ENCODE measurements around the gene LAMA2.

LAMA2 gene

GRCh38 chr6:129342796-129343195, 459.9 kb downstream of the LAMA2 start:
- H3K9me3 ChIP-seq (replicated peaks; ENCODE audit: insufficient read depth, low read length): no peaks in the 10 kb centered on the region
- no peak overlapping the region for H3K4me2 ChIP-seq (ENCODE audit: low read depth, low read length)
- no peaks in the 10 kb centered on the region for H3F3A ChIP-seq (ENCODE audit: insufficient read depth, low read length)
- no peaks in the 10 kb centered on the region for H3K36me3 ChIP-seq (replicated peaks; ENCODE audit: insufficient read depth, low read length)
- no peaks in the 10 kb centered on the region for H3K9me2 ChIP-seq (replicated peaks; ENCODE audit: insufficient read depth, low read length)
- H3K27me3 ChIP-seq (replicated peaks; ENCODE audit: insufficient read depth, low read length): no peaks in the 10 kb centered on the region
- no peak overlapping the region for H2AFZ ChIP-seq (ENCODE audit: low read length)
- H3K9ac ChIP-seq (ENCODE audit: low read length): no peak overlapping the region
- no peaks in the 10 kb centered on the region for H4K20me1 ChIP-seq (ENCODE audit: insufficient read depth, low read length)
- TF ChIP-seq CTCF (IDR thresholded peaks at IDR 0.05; ENCODE audit: low read length) (no peak), EZH2phosphoT487 (IDR thresholded peaks at IDR 0.05; ENCODE audit: low read length) (no peak), EZH2 (optimal IDR thresholded peaks at IDR 0.05; ENCODE audit: low read depth, low read length) (no peak)
- H3K4me1 ChIP-seq (ENCODE audit: low read length): no peaks in the 10 kb centered on the region
- DNase-seq: no peak
- H3K4me3 ChIP-seq (ENCODE audit: low read length): no peak overlapping the region
- no peaks in the 10 kb centered on the region for H3K79me2 ChIP-seq (ENCODE audit: low read length)
- no peak overlapping the region for H3K27ac ChIP-seq (ENCODE audit: low read length)

GRCh38 chr6:129344379-129344778, 461.4 kb downstream of the LAMA2 start:
- Histone ChIP-seq H3K79me2 (ENCODE audit: low read length) (no peaks in the 10 kb centered on the region), H2AFZ (ENCODE audit: low read length) (no peak overlapping the region)

GRCh38 chr6:129345890-129346289, 463.0 kb downstream of the LAMA2 start:
- H3K27me3 ChIP-seq (replicated peaks; ENCODE audit: insufficient read depth, low read length): no peaks in the 10 kb centered on the region
- H3K9me3 ChIP-seq (replicated peaks; ENCODE audit: insufficient read depth, low read length): no peaks in the 10 kb centered on the region
- TF ChIP-seq EZH2 (optimal IDR thresholded peaks at IDR 0.05; ENCODE audit: low read depth, low read length) (no peak), CTCF (IDR thresholded peaks at IDR 0.05; ENCODE audit: low read length) (no peak), EZH2phosphoT487 (IDR thresholded peaks at IDR 0.05; ENCODE audit: low read length) (no peak)
- DNase-seq: no peak
- no peaks in the 10 kb centered on the region for H3K36me3 ChIP-seq (replicated peaks; ENCODE audit: insufficient read depth, low read length)
- H3K4me2 ChIP-seq (ENCODE audit: low read depth, low read length): no peak overlapping the region
- no peaks in the 10 kb centered on the region for H4K20me1 ChIP-seq (ENCODE audit: insufficient read depth, low read length)
- H3K9ac ChIP-seq (ENCODE audit: low read length): no peak overlapping the region
- H3K79me2 ChIP-seq (ENCODE audit: low read length): no peaks in the 10 kb centered on the region
- no peaks in the 10 kb centered on the region for H3K4me1 ChIP-seq (ENCODE audit: low read length)
- no peaks in the 10 kb centered on the region for H3F3A ChIP-seq (ENCODE audit: insufficient read depth, low read length)
- no peak overlapping the region for H3K4me3 ChIP-seq (ENCODE audit: low read length)
- no peaks in the 10 kb centered on the region for H3K9me2 ChIP-seq (replicated peaks; ENCODE audit: insufficient read depth, low read length)
- no peak overlapping the region for H3K27ac ChIP-seq (ENCODE audit: low read length)
- no peak overlapping the region for H2AFZ ChIP-seq (ENCODE audit: low read length)

More at GRCh38 chr6:129344379-129344778, 461.4 kb downstream of the LAMA2 start:
- Histone ChIP-seq H3K27me3 (replicated peaks; ENCODE audit: insufficient read depth, low read length) (no peaks in the 10 kb centered on the region), H3K4me2 (ENCODE audit: low read depth, low read length) (no peak overlapping the region), H3K4me3 (ENCODE audit: low read length) (no peak overlapping the region), H3K9ac (ENCODE audit: low read length) (no peak overlapping the region), H3K36me3 (replicated peaks; ENCODE audit: insufficient read depth, low read length) (no peaks in the 10 kb centered on the region), H4K20me1 (ENCODE audit: insufficient read depth, low read length) (no peaks in the 10 kb centered on the region), H3K4me1 (ENCODE audit: low read length) (no peaks in the 10 kb centered on the region), H3K27ac (ENCODE audit: low read length) (no peak overlapping the region), H3K9me3 (replicated peaks; ENCODE audit: insufficient read depth, low read length) (no peaks in the 10 kb centered on the region), H3F3A (ENCODE audit: insufficient read depth, low read length) (no peaks in the 10 kb centered on the region), H3K9me2 (replicated peaks; ENCODE audit: insufficient read depth, low read length) (no peaks in the 10 kb centered on the region)
- TF ChIP-seq CTCF (IDR thresholded peaks at IDR 0.05; ENCODE audit: low read length) (no peak), EZH2phosphoT487 (IDR thresholded peaks at IDR 0.05; ENCODE audit: low read length) (no peak), EZH2 (optimal IDR thresholded peaks at IDR 0.05; ENCODE audit: low read depth, low read length) (no peak)
- DNase-seq: no peak
